HPDE6-E6E7 (cell line): Measurements from ENCODE around the gene BAG5.
"Not testable (repeated sequence)": the region's sequence is repeated elsewhere in the genome, so short reads cannot be mapped to it uniquely, and the experiment has no call there.

Experiments
- DNase-seq: peaks from one replicate; pipeline ENCODE4 v3.0.0; 2011; ENCODE audit warnings: missing footprints; ENCODE audit errors: extremely low spot score

The BAG5 gene

GRCh38 chr14:103562429-103563225 is at the start of gene BAG5, which contains the start of gene COA8:
BAG5 (minus strand) TSS chr14:103562657; CDS start chr14:103561164, 1,493 bp downstream.
COA8 (plus strand) TSS chr14:103562960; CDS start chr14:103563002, 42 bp downstream.
- peak; percentile 82 for DNase-seq

- no peak for DNase-seq
Measured at GRCh38 chr14:103611215-103611614, 48.8 kb upstream of the BAG5 start.

- DNase-seq, result not testable (repeated sequence)
Measured at GRCh38 chr14:103609081-103609480, 46.6 kb upstream of the BAG5 start.

DNA sequence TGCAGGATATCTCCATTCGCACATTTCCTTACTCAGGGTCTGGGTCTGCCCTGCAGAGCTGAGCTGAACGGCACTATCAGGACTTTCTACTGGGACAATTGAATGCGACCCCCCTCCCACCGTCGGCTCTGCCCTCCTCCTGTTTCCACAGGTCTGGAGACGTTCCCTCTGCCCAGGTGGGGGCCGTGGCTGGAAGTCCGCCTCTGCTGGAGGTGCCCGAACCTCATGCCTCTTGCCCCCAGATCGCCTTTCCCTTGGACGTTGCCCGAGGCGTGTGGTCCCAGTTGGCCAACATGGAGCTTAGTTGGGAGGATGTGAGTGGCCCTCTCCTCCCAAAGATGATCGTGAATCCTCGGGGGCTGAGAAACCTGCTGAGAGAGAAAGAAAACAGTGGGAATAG is 45.4 kb upstream of the BAG5 start:
- DNase-seq, result no peak

- no peak for DNase-seq
Measured at GRCh38 chr14:103606963-103607668, 44.7 kb upstream of the BAG5 start.

- no peak for DNase-seq
Measured at GRCh38 chr14:103604620-103605019, 42.2 kb upstream of the BAG5 start.

- no peak for DNase-seq
Measured at GRCh38 chr14:103600503-103600902, 38.0 kb upstream of the BAG5 start.

DNA sequence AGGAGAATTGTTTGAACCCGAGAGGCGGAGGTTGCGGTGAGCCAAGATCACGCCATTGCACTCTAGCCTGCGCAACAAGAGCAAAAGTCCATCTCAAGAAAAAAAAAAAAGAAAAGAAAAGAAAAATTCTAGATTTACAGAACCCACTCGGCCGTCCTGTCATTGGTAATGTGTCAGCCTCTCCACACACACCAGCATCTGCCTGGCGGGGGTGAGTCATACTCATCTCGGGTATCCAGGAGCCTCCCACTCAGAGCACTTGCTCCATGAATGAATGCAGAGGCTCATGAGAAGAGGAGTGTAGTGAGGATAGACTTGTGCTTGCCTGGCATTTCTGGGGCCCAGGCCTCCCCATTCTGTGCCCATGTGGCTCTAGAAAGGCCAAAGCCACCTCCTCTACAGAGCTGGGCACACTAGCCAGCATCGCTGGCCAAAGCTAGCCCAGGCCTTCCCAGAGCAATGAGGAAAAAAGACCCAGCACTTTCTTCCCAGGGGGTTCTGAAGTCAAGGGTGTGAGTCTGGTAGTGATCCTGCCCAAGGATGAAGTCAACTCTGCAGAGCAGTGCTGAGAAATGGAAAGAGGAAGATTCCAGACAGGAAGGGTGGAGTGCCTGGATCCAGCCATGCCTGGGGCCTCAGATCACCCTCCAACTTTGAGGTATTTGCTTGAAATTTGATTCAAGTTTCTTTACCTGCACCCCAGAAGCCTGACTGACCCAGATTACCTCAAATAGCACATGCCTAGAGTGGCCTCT is 35.3 kb upstream of the BAG5 start:
- DNase-seq, result peak; percentile 99

DNA sequence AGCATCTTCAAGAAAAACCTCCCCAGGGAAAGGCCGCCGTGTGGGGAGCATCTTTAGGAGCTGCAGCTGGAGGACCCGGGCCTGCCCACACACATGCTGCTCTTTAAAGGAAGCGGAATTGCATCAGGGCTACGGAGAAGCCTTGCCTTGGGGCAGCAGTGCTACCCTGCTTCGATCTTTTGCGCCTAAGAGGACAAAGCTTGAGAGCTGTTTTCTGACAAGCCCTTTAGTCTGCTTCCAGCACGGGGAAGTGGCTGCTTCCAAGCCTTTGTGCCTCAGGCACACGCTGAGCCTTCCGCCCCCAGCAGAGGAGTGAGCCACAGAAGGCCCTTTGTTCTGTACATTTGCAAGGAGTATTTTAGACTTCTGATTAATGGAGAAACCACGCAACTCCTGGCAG is 31.8 kb upstream of the BAG5 start:
- DNase-seq, result peak; percentile 73

- no peak for DNase-seq
Measured at GRCh38 chr14:103593577-103593976, 31.1 kb upstream of the BAG5 start.

DNA sequence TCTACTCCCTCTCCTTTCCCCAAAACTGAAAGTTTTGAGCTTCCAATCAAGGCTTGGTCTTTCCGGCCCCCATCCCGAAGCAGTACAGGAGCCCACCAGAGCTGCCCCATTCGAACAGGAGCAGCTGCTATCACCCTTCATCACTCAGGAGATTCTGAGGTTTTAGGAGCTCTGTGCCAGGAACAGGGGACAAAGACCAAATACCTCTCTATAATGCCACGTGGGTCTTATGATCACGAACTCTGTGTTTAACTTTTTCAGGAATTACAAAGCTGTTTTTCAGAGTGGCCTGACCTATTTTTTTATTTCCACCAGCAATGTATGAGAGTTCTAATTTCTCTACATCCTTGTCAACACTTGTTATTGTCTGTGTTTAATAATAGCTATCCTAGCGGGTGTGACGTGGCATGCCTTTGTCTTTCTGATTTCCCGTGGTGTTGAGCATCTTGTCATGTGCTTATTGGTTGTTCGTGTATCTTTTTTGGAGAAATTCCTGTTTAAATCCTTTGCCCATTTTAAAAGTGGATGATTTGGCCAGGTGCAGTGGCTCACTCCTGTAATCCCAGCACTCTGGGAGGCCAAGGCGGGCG is 22.0 kb upstream of the BAG5 start:
- no peak for DNase-seq

- DNase-seq, result peak; percentile 84
Measured at GRCh38 chr14:103581954-103582703, 19.7 kb upstream of the BAG5 start.

DNA sequence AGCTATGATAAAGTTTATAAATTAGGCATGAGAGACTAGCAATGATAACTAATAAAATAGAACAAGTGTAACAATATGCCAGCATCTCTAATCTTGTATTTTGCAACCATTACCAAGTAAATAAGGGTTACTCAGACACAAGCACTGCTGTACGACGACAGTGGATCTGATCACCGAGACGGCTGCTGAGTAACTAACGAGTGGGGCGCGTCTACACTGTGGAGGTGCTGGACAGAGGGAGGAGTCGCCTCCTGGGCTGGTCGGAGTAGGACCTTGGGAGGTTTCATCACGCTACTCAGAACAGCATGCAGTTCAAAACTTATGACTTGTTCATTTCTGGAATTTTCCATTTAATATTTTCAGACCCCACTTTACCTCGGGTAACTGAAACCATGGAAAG is 18.7 kb upstream of the BAG5 start:
- no peak for DNase-seq

- DNase-seq, result no peak
Measured at GRCh38 chr14:103578401-103579075, 16.1 kb upstream of the BAG5 start.

GRCh38 chr14:103576371-103577024 is 14.0 kb upstream of the BAG5 start:
- peak; percentile 93 for DNase-seq

DNA sequence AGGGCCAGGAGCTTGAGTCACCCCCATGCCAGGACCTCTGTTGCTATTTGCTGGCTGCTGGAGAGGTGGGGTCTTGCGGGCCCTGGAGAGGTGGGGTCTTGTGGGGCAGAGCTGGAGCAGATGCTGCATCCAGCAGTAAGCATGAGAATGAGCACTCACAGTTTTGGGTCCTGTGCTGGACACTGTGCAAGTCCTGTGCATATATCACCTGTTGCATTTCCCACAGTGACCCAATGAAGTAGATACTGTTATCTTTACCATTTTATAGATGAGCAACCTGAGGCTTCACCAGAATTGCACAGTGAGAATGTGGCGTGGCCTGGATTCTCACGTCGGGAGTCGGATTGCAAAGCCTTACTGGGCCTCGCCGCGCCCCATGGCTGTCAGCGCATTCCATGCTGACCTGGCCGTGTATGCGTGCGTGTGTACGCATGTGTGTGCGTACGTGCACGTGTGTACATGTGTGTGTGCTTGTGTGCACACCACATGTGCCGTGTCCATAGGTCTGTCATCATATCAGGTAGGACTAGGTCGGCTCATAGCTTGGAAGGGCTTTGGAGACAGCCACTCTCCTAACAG is 12.3 kb upstream of the BAG5 start:
- no peak for DNase-seq

DNA sequence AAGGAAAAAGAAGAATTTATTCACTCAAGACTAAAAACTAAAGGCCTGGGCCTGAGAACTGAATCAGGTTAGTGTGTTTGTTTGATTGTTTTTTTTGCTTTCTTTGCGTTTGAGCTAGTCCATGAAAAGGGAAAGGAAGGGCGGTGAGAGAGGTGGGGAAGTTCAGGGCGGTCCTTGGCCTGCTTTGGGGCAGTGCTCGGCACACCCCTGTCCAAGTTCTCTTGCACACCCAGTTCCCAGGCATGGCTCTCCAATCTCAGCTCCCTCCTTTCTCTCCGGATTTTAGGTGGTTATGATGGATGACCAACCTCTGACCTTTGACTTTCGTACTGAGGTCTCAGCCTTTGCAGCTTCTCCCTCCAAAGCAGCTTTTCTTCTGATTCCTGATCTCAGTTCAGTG is 11.6 kb upstream of the BAG5 start:
- no peak for DNase-seq

GRCh38 chr14:103569408-103569807 is 7.0 kb upstream of the BAG5 start:
- no peak for DNase-seq

DNA sequence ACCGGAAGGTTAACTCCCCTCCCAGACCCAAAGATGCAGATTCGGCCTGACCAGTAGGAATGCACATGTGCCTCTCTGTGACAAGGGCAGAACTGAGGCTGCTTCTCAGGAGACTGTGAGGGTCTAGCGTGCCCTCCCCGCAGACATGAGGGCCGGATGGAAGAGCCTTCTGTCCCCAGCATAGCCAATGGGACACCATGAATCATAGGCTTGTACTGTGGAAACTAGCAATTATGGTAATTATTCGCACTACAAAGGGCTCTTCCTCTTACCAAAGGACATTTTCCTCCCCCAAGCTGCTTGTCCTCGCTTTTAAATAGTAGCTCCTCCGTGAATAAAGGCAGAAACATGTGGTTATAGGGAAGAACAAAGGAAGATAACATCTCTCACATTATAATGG is 6.5 kb upstream of the BAG5 start:
- no peak for DNase-seq
